Measurements from ENCODE around the gene LYPD3. TPM values are rescaled to one million over a fixed set of nuclear protein-coding genes. Genes with fewer than 3 reads are reported as not detected.

The LYPD3 gene
- total RNA-seq, 2 experiments from 2014 or later, result 2.1 to 3.1 TPM

GRCh38 chr19:43462383-43462782 is 3.0 kb downstream of the LYPD3 start:
- CTCF ChIA-PET, result interaction anchor here (1.1 to 4.9 kb wide), 4 partner anchors 15 to 283 kb away, joined by 3 to 44 read pairs (median 18); partner anchors contain the start of gene PHLDB3
- DNase-seq (no peak), ATAC-seq (no peak)
- H3K27me3 Mint-ChIP-seq, result no peaks in the 10 kb centered on the region
- intact Hi-C loops (cut with DNase I, micrococcal nuclease), result loop anchor here (2.0 to 5.0 kb wide), 3 partner anchors 64 to 1285 kb away; partner anchors contain the start of genes BCL3 (in 1 of the 2), DEDD2 (in 1 of the 2) and ETHE1 (in 1 of the 2)
- POLR2A ChIA-PET, result interaction anchor here (2.0 to 2.4 kb wide), 2 partner anchors 42 to 206 kb away, joined by 10 read pairs; partner anchors contain the start of gene PHLDB3
- H3K4me3 Mint-ChIP-seq, result peak overlapping the region; percentile 87
- peaks cover 5% of the 10 kb centered on the region for H3K36me3 Mint-ChIP-seq (ENCODE audit: low read depth)
- no peaks in the 10 kb centered on the region for H3K9me3 Mint-ChIP-seq (ENCODE audit: low read depth)
- peaks cover 39% of the 10 kb centered on the region for H3K4me1 Mint-ChIP-seq
- H3K27ac Mint-ChIP-seq, result peak overlapping the region; percentile 71

DNA sequence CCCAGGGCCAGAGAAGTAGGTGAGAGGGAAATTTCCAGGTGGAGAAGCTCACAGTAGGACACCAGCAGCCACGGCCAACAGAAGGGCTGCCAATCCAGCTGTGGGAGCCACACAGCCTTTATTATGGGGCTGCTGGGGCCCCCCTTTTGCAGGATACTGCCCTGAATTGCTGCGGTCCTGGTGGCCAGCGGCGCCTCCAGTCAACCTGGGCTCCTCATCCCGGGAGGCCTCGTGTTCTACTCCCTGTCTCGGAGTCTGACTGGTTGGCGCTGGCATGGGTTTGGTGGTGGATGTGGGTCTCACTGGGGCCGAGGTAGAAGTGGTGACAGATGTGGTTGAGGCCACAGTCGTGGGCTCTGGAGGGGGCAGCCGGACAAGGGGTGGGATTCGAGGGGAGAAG is 4.1 kb downstream of the LYPD3 start:
- peaks cover 35% of the 10 kb centered on the region for H3K4me1 Mint-ChIP-seq
- POLR2A ChIA-PET, result interaction anchor here (0.6 kb wide), 1 partner anchor 608 kb away, joined by 3 read pairs; no protein-coding TSS in a partner anchor

DNA sequence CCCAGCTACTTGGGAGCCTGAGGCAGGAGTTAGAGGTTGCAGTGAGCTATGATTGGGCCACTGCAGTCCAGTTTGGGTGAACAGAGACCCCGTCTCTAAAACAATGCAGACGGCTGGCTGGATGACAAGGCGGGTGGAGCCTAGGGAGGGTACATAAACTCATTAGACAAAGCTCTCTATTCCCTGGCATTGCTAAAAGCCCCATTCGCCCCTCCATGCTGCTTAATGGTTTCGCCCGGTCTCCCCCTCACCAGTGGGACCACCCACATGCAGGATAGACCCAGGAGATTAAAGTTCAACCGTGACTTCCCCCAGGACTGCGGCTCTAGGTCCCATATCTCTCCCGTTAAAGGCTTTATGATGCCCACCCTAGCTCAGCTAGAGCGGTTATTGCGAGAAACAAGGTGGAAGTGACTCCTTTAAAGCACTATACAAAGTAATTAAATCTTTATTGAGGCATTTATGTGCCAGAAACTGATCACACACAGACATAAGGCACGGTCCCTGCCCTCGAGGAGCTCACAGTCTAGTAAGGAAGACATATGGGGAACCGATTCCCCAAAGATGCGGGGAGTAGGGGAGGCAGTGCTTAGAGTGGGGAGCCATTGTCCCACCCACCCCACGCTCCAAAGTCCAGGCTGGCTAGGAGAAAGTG is 4.9 kb downstream of the LYPD3 start:
- CTCF ChIA-PET, result interaction anchor here (0.7 to 5.7 kb wide), 5 partner anchors 13 to 60 kb away, joined by 3 to 42 read pairs (median 4); no protein-coding TSS in a partner anchor
- Mint-ChIP-seq H3K4me3 (no peak overlapping the region), H3K27me3 (no peaks in the 10 kb centered on the region), H3K4me1 (peaks cover 34% of the 10 kb centered on the region), H3K36me3 (ENCODE audit: low read depth) (peaks cover 5% of the 10 kb centered on the region), H3K27ac (no peak overlapping the region), H3K9me3 (ENCODE audit: low read depth) (no peaks in the 10 kb centered on the region)
- ATAC-seq (no peak), DNase-seq (no peak)
- intact Hi-C loops (cut with DNase I, micrococcal nuclease), result loop anchor here in 1 of 2 experiments (5.0 kb wide), 2 partner anchors 1243 to 1287 kb away; partner anchors contain the start of genes BCL3 and DEDD2
- POLR2A ChIA-PET, result interaction anchor here (0.6 kb wide), 1 partner anchor 609 kb away, joined by 3 read pairs; no protein-coding TSS in a partner anchor

More for the DNA sequence above, 4.1 kb downstream of the LYPD3 start:
- Mint-ChIP-seq H3K36me3 (ENCODE audit: low read depth) (peaks cover 5% of the 10 kb centered on the region), H3K4me3 (no peak overlapping the region), H3K27me3 (no peaks in the 10 kb centered on the region), H3K9me3 (ENCODE audit: low read depth) (no peaks in the 10 kb centered on the region), H3K27ac (peak overlapping the region; percentile 19)
- CTCF ChIA-PET, result interaction anchor here (0.7 to 5.7 kb wide), 3 partner anchors 14 to 59 kb away, joined by 3 to 42 read pairs (median 22); no protein-coding TSS in a partner anchor
- ATAC-seq (no peak), DNase-seq (no peak)
- intact Hi-C loops (cut with DNase I, micrococcal nuclease), result loop anchor here in 1 of 2 experiments (5.0 kb wide), 2 partner anchors 1244 to 1286 kb away; partner anchors contain the start of genes BCL3 and DEDD2

GRCh38 chr19:43457809-43458208 is 7.6 kb downstream of the LYPD3 start:
- intact Hi-C loops (cut with DNase I, micrococcal nuclease), result no loop called here
- ATAC-seq (no peak), DNase-seq (no peak)
- H3K27me3 Mint-ChIP-seq, result no peaks in the 10 kb centered on the region
- ChIA-PET POLR2A (no interaction called here), CTCF (interaction anchor here (1.0 to 5.7 kb wide), 4 partner anchors 11 to 97 kb away, joined by 3 to 42 read pairs (median 14); no protein-coding TSS in a partner anchor)
- no peak overlapping the region for H3K27ac Mint-ChIP-seq
- peaks cover 27% of the 10 kb centered on the region for H3K4me1 Mint-ChIP-seq
- peaks cover 5% of the 10 kb centered on the region for H3K36me3 Mint-ChIP-seq (ENCODE audit: low read depth)
- H3K4me3 Mint-ChIP-seq, result no peak overlapping the region
- H3K9me3 Mint-ChIP-seq (ENCODE audit: low read depth), result no peaks in the 10 kb centered on the region

DNA sequence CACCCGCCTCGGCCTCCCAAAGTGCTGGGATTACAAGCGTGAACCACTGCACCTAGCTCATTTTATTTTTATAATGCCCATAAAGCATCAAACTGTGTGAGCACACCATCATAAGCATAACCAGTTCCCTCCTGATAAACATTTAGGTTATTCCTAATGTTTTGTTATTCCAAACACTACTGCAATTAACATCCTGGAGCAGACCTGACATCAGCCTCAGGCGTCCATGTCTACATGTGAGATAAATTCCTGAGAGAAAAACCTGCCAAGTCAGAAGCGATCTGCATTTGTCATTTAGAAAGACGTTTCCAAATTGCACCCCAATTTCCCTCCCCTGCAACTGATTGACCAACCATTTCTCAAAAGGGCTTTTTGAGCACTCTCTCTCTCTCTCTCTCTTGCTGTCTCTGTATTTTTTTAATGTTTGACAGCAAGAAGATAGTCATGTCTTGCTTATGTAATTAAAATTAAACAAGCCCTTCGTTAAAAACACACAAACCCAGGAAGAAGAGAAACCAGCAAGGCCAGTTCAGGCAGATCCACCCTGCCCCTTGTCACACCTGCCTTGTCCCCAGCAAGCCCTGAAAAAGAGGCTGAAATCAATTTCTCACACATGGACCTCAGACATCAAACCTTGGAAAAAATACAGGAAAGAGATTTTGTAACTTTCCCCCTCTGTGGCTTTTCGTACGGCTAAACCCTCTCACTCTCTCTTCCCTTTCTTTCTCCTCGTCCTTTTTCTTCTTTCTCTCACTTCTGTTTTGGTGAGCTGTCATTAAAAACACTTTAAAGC is 9.9 kb downstream of the LYPD3 start:
- POLR2A ChIA-PET, result no interaction called here
- CTCF ChIA-PET, result interaction anchor here (0.6 to 5.7 kb wide), 4 partner anchors 8 to 1061 kb away, joined by 3 to 42 read pairs (median 4); no protein-coding TSS in a partner anchor
- Mint-ChIP-seq H3K4me3 (no peak overlapping the region), H3K4me1 (peaks cover 26% of the 10 kb centered on the region), H3K27ac (no peak overlapping the region), H3K36me3 (ENCODE audit: low read depth) (no peaks in the 10 kb centered on the region), H3K9me3 (ENCODE audit: low read depth) (peaks cover 4% of the 10 kb centered on the region), H3K27me3 (no peaks in the 10 kb centered on the region)
- DNase-seq, result no peak
- ATAC-seq, result no peak
- intact Hi-C loops (cut with DNase I, micrococcal nuclease), result no loop called here

DNA sequence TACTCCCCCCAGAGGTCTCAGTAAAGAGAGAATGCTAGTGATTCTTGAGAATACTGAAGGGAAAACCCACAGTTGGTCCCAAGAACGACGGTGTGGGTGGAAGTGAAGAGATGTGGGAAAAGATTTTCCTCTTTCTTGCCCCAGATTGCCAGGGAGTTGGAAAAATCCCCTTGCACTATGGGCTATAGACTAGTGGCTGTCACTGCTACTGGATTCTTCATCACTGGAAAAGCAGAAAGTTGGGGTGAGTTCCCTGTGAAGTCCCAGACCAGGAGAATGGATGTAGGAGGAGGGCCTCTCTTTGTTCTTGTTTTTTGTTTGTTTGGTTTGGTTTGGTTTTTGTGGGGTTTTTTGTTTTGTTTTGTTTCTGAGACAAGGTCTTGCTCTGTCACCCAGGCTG is 11.4 kb downstream of the LYPD3 start:
- ChIA-PET POLR2A (no interaction called here), CTCF (no interaction called here)
- Mint-ChIP-seq H3K9me3 (ENCODE audit: low read depth) (peaks cover 4% of the 10 kb centered on the region), H3K27me3 (no peaks in the 10 kb centered on the region), H3K4me1 (peaks cover 31% of the 10 kb centered on the region), H3K4me3 (no peak overlapping the region), H3K27ac (no peak overlapping the region), H3K36me3 (ENCODE audit: low read depth) (no peaks in the 10 kb centered on the region)
- intact Hi-C loops (cut with DNase I, micrococcal nuclease), result no loop called here
- DNase-seq (no peak), ATAC-seq (no peak)

DNA sequence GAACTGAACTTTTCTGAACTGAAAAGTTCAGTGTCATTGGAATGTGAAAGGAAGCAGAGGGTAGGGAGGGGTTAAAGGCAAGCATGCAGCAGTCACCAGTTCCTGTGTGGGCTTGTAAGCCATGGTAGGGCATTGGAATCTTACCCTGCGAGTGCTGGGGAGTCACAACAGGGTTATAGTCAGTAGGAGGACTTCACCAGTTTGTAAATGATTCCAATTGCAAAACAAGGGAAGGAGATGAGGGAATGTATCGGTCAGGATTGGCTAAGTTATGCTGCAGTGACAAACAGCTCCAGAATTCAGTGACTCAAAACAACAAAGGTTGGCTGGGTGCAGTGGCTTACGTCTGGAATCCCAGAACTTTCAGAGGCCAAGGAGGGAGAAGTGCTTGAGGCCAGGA is 12.8 kb downstream of the LYPD3 start:
- H3K4me1 Mint-ChIP-seq, result peaks cover 30% of the 10 kb centered on the region
- intact Hi-C loops (cut with DNase I, micrococcal nuclease), result no loop called here
- no peaks in the 10 kb centered on the region for H3K36me3 Mint-ChIP-seq (ENCODE audit: low read depth)
- no peak overlapping the region for H3K27ac Mint-ChIP-seq
- H3K9me3 Mint-ChIP-seq (ENCODE audit: low read depth), result peaks cover 4% of the 10 kb centered on the region
- ATAC-seq, result no peak
- CTCF ChIA-PET, result no interaction called here
- DNase-seq, result no peak
- H3K27me3 Mint-ChIP-seq, result no peaks in the 10 kb centered on the region
- no peak overlapping the region for H3K4me3 Mint-ChIP-seq
- POLR2A ChIA-PET, result no interaction called here

- CTCF ChIA-PET, result interaction anchor here (0.6 to 1.4 kb wide), 4 partner anchors 11 to 69 kb away, joined by 3 to 13 read pairs (median 5); partner anchors contain the start of gene PHLDB3
- peak; percentile 38 for DNase-seq
- peaks cover 4% of the 10 kb centered on the region for H3K9me3 Mint-ChIP-seq (ENCODE audit: low read depth)
- peaks cover 33% of the 10 kb centered on the region for H3K4me1 Mint-ChIP-seq
- POLR2A ChIA-PET, result interaction anchor here (0.5 to 0.6 kb wide), 2 partner anchors 75 to 143 kb away, joined by 3 read pairs; no protein-coding TSS in a partner anchor
- H3K27ac Mint-ChIP-seq, result peak overlapping the region; percentile 55
- intact Hi-C loops (cut with DNase I, micrococcal nuclease), result no loop called here
- no peaks in the 10 kb centered on the region for H3K27me3 Mint-ChIP-seq
- peak; percentile 75 for ATAC-seq
- H3K4me3 Mint-ChIP-seq, result no peak overlapping the region
- no peaks in the 10 kb centered on the region for H3K36me3 Mint-ChIP-seq (ENCODE audit: low read depth)
Measured at GRCh38 chr19:43450545-43450997, 14.8 kb downstream of the LYPD3 start.

GRCh38 chr19:43447655-43448054 is 17.8 kb downstream of the LYPD3 start:
- H3K9me3 Mint-ChIP-seq (ENCODE audit: low read depth), result peaks cover 3% of the 10 kb centered on the region
- POLR2A ChIA-PET, result interaction anchor here (0.6 to 1.1 kb wide), 3 partner anchors 56 to 71 kb away, joined by 4 to 9 read pairs (median 4); partner anchors contain the start of gene PHLDB3

DNA sequence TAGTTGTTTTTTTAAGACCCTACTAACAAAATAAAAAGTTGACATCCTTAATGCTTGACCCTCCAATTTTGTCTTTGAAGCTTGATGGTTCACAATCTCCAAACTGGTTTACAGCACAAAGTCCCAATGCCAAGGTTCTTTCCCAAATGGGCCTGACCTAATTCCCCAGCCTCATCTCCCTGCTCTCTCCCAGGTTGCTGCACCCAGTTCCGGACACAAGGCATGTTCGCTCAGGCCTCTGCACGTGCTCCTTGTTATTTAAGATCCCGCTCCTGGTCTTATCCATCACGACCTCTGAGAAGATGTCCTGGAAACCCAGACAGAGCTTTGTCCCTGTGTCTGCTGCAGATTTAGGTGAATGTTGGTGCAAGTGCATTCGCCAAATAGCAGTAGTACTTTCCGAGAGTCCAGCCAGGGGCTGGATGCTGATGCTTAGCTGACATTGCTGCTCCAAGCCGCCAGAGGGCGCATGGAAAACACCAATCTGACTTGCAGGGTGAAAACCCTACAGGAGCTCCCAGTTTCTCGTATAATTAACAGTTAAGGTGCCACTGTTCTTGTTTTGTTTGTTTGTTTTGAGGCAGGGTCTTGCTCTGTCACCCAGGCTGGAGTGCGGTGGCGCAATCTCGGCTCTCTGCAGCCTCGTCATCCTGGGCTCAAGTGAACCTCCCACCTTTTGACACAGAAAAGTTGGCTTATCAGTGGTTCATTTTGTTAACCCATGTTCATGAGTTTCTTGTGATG is 18.5 kb downstream of the LYPD3 start:
- Mint-ChIP-seq H3K27me3 (no peaks in the 10 kb centered on the region), H3K9me3 (ENCODE audit: low read depth) (peaks cover 2% of the 10 kb centered on the region), H3K27ac (no peak overlapping the region), H3K36me3 (ENCODE audit: low read depth) (no peaks in the 10 kb centered on the region), H3K4me3 (no peak overlapping the region), H3K4me1 (peaks cover 27% of the 10 kb centered on the region)
- intact Hi-C loops (cut with DNase I, micrococcal nuclease), result loop anchor here (1.0 to 10.0 kb wide), 8 partner anchors 28 to 368 kb away; partner anchors contain the start of gene PHLDB3 (in 1 of the 2)
- peak; percentile 90 for DNase-seq
- POLR2A ChIA-PET, result interaction anchor here (0.6 to 1.1 kb wide), 4 partner anchors 57 to 76 kb away, joined by 3 to 9 read pairs (median 4); partner anchors contain the start of gene PHLDB3
- CTCF ChIA-PET, result interaction anchor here (0.6 to 6.6 kb wide), 32 partner anchors 12 to 374 kb away, joined by 3 to 184 read pairs (median 4); partner anchors contain the start of genes IRGQ, LYPD3, PHLDB3 and PINLYP
- peak; percentile 81 for ATAC-seq

More at GRCh38 chr19:43447655-43448054, 17.8 kb downstream of the LYPD3 start:
- H3K4me3 Mint-ChIP-seq, result no peak overlapping the region
- H3K27ac Mint-ChIP-seq, result no peak overlapping the region
- no peaks in the 10 kb centered on the region for H3K36me3 Mint-ChIP-seq (ENCODE audit: low read depth)
- no peak for ATAC-seq
- H3K27me3 Mint-ChIP-seq, result no peaks in the 10 kb centered on the region
- CTCF ChIA-PET, result interaction anchor here (0.6 to 6.6 kb wide), 32 partner anchors 11 to 362 kb away, joined by 3 to 184 read pairs (median 5); partner anchors contain the start of genes IRGQ, LYPD3, PHLDB3 and PINLYP
- H3K4me1 Mint-ChIP-seq, result peaks cover 32% of the 10 kb centered on the region
- no peak for DNase-seq
- intact Hi-C loops (cut with DNase I, micrococcal nuclease), result loop anchor here (1.0 to 10.0 kb wide), 8 partner anchors 28 to 367 kb away; partner anchors contain the start of gene PHLDB3 (in 1 of the 2)
